G401 (cell line): ENCODE measurements around the gene PPP2R2C. TPM values are rescaled to one million over a fixed set of nuclear protein-coding genes. Genes with fewer than 3 reads are reported as not detected.

Experiments used
- DNase-seq: peaks from one replicate; pipeline ENCODE4 v3.0.0-alpha.2; 2015; ENCODE audit warnings: low spot score
- in situ Hi-C: cut with HindIII; loops from 2 replicates; pipeline ENCODE4 v1.10.0; 2016; ENCODE audit warnings: low sequenced_read_pairs, mixed read lengths
- total RNA-seq: library from RNA; depleted of rRNA; stranded (reverse); fragments of >200 nt; shearing (Covaris generic); gene quantifications from 2 replicates; pipeline ENCODE4 v1.2.3, GENCODE V29; 2014; rRNA removed

Gene PPP2R2C
- 0.55 and 3.3 TPM in 2 replicates for total RNA-seq

DNA sequence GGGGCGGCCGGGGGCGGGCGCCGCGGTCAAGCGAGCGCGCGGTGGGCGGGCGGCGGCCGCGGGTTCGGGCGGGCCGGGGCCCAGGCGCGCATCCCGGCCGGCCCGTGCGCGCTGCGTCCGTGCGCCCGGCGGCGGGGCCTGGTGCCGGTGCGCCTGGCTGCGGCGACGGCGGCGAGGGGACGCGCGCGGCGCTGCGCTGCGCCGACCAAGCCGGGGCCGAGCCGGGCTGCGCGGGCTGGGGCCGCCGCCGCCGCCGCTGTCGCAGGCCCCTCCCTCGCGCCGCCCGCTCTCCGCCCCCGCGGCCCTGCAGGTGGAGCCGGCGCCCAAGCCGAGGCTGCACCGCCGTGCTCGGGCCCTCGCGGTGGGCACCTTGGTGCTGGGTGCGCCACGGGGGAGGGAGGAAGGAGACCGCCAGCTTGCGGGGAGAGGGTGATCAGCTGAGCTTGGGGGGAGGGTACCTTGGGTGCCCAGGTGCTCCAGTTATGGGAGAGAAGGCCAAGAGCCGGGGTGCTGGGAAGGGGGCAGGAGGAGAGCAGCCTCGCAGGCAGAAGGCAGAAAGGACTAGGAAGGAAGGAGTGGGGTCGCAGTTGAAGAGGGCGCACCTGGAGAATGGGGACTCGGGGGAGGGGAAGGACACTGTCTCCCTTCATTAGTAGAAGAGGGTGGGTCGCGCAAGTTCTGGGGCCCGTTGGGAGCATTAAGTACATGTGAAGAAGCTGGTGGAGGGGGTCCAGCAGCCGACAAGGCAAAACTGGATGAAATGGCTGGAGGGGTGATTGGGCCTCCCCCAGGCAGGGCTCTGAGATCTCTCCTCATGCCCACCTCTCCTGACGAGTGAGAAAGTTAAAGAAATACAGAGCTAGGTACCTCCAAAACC lies at the start of gene PPP2R2C:
Gene PPP2R2C (minus strand): TSS at position 228 of the 877 bp plus-strand sequence. CDS start 385 bp downstream, outside the sequence.
- DNase-seq, result peak; percentile 52
- in situ Hi-C loops, result no loop called here

DNA sequence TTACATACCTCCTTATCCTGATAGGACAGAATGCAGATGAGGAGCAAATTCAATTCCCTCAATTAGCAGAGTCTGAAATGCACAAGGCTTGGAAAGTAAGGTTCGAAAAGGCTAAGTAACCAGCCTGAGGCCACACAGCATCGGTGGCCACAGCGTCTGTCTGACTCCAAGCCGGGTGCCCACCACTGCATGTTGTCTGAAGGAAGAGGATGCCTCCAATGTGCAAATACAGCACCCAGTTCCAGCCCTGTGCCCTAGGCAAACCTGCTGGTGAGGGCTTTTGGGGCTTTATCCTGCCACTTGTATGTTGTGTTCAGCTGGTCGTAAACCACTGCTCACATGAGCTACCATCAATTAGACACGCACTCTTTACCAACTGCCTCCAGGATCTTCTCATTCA lies 48.6 kb upstream of the PPP2R2C start:
- in situ Hi-C loops, result no loop called here

DNA sequence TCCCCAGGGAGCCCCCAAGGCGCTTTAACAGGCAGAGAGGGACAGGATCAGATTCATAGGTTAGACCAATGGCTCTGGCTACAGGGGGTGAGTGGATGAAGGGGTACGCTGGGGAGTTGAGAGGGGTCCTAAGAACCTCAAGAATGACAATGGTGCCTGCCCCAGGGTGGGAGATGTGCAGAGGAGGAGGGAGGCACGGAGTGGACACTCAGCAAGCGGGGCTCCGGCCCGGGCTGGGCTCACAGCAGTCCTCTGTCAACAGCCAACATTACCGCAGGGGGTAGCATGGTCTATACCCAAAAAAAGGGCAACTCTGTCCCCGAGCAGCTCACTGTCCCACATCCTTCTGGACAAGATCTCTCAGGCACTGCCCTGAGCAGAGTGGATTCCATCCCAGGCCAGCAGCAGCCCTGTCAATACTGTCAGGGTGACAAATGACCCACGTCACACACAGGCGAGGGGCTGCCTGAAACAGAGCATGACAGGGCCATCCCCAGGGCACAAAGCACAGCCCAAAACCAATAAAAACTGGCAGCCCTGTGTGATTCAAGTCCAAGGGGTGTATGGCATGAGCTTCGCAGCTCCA lies 47.7 kb upstream of the PPP2R2C start:
- no peak for DNase-seq
- in situ Hi-C loops, result no loop called here

More for the DNA sequence above, 48.6 kb upstream of the PPP2R2C start:
- no peak for DNase-seq

DNA sequence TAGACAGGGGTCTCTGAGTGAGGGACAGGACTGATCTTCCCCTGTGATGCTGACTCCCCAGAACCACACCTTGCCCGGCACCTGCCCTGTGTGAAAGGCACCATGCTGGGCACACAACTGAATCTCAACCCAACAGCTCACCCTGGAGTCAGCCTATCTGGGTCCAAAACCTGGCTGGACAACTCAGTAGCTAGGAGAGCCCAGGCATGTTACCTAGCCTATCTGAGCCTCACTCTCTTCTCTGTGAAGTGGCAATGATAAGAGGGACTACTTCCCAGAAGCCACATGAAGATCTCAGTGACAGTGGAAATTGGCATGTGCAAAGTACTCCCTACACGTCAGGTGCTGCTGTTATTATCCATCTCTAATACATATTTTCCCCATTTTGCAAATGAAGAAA lies 44.8 kb upstream of the PPP2R2C start:
- no peak for DNase-seq
- in situ Hi-C loops, result no loop called here

DNA sequence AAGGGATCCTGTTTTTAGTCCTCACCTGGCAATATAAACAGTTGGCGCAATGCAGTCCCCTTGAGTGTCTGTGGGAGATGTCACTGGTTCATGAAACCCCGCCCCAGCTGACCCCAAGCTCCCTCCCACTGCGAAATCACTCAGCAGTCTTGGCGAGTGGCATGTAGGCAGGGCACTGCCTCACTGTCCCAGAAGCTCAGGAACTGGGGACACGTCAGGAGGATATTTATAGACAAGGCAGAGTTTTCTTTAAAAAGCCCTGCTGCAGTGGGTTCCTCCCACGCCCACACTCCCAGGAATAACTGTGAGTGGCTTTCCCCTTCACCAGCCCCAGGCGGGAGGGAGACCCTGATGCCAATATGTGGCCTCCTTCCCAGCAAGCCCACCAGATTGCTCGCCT lies 44.3 kb upstream of the PPP2R2C start:
- DNase-seq, result no peak
- in situ Hi-C loops, result no loop called here

DNA sequence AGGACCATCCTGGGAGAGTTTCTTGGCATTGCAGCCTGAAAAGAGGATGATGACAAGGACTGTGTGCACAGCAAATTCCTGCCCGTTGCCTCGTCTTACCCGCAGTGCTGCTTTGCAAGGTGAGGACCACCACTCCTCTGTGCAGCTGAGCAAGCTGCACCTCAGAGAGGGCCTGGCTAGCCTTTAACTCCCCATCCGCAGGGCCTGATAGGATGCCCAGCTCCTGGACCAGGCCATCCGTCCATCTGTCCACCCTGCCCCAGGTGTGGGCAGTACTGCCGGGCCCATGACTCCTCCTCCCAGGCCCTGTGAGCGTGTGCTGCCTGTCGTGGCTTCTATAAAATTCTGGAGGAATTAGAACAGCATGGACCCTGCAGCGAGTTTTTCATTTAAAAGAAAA lies 43.9 kb upstream of the PPP2R2C start:
- DNase-seq, result no peak

DNA sequence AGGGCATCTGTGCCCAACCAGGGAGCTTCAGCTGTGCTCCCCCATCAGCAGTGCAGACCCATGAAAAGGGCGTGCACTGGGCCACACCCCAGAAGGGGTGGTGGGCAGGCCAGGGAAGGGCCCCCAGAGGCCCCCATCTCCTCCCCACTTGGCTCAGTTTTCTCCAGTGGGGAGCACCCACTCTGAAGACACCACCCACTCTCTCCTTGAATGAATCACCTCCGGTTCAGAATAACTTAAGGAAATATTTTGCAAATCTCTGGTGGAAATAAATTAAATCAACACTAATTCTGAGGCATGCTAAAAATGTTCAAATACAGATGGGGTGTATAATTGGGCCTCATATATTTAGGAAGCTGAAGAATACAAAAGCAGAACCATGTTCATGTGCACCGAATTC lies 41.3 kb upstream of the PPP2R2C start:
- no peak for DNase-seq
- in situ Hi-C loops, result no loop called here

More for the DNA sequence above, 43.9 kb upstream of the PPP2R2C start:
- in situ Hi-C loops, result no loop called here

DNA sequence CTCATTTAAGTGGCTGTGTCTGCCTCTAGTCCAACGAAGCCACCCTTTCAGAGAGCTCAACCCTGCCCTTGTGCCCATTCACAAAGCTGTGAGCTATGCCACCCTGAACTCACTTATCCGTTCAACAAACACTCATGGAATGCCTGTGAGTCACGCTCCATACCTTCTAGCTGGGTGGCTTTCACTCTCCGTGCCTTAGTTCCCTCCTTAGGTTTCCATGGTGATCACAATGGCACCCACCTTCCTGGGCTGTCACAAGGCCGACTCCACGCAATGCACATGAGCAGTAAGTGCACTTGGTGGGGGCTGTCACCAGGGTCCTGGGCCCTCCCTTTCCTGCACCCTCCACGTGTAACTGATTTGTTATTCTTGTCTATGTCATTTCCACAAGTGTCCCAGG lies 37.2 kb upstream of the PPP2R2C start:
- in situ Hi-C loops, result no loop called here
- DNase-seq, result no peak

DNA sequence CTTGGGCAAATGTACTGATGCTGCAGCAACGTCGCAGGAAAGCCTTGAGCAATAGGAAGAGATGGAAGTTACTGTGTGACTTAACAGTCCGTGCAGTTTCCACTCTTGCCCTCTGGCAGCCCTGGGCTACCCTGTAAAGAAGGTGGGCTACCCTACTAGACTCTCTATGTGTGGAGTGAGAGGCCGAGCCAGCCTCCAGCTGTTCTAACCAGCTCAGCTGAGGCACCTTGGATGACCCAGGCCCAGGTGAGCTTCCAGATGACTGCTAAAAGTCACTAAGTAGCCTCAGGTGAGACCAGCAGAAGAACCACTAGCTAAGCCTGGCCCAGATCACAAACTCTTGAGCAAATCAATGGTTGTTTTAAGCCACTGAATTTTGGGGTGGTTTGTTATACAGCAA lies 34.9 kb upstream of the PPP2R2C start:
- no peak for DNase-seq
- in situ Hi-C loops, result no loop called here

DNA sequence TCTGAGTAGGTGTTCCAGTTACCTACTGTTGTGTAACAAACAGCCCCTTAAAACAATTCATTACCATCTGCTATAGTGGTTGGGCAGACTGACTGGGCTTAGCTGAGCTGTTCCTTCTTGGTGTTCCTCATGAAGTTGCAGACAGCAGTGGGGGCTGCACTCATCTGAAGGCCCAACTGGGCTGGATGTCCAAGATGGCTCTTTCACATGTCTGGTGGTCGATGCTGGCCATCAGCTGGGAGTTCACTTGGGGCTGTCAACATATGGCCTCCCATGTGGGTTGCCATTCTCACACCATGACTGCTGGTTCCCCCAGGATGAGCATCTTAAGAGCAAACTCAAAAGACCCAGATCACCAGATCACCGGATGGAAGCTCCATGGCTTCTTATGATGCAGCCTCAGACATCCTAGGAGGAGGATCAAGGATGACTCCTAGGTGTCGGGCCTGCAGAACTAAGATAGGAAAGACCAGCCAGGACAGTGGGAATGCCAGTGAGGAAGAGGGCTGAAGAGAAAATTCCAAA lies 34.3 kb upstream of the PPP2R2C start:
- in situ Hi-C loops, result no loop called here
- no peak for DNase-seq

DNA sequence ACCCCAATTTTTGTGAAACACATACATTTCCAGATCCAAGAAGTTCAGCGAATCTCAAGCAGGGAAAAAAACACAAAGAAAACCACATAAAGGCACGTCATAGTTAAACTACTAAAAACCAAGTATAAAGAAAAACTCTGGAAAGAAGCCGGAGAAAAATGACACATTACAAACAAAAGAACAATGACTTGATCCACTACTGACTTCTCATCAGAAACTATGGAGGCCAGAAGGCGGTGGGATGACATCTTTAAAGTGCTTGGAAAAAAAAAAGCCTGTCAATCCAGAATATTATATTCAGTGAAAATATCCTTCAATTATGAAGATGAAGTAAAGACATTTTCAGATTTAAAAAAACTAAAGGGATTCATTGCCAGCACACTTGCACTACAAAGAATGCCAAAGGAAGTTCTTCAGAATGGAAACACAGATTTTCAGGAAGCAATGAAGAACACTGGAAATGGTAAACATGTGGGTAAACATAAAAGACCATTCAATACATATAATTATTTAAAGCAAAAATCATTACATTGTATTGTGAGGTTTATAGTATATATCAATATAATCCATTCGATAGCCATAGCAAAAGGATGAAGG lies 32.6 kb upstream of the PPP2R2C start:
- DNase-seq, result no peak
- in situ Hi-C loops, result no loop called here

DNA sequence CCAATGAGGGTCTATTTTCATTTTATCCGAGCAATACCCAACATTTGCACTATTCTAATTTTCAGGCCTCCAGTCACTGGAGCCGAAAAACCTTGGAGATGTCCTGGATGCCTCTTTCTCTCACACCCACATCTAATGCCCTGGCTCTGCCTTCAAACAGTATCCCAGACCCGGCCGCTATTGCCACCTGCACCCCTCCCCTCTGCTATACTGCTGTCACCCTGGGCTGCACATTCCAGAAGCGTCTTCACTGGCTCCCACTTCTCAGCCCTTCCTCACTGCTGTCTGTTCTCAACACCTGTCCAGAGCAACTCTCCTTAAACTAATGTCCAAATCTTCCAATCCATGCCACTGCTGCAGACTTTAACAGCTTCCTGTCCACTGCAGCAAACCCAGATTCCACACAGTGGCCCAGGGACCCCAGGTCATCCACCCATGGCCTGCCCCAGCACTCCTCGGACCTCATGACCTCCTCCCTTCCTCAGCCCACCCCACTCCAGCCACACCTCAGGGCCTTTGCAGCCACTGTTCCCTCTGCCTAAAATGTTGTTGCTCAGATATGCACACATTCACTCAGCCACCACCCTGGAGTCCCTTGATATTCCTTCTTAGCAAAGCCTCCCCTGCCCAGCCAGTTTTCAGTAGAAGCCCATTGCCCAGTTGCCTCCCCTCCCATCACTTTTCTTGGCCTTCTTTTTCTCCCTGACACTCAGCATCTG lies 30.5 kb upstream of the PPP2R2C start:
- in situ Hi-C loops, result no loop called here
- no peak for DNase-seq

DNA sequence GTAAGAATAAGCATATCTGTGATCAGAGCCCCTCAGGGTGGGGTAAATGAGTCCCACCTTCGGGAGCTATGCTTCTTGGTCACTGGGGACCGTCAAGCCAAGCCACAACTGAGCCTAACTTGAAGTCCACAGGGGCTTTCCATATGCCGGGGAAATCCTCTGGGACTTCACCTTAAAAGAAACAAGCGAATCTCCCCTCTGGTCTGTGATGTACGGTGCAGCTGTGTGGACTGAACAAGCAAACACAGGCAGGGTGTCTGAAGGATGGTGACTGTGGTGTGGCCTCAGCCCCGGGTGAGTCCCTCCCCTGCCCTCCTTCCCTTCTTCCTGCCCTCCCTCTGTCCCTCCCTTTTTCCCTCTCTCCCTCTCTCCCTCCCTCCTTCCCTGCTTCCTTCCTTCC lies 29.7 kb upstream of the PPP2R2C start:
- no peak for DNase-seq
- in situ Hi-C loops, result no loop called here

DNA sequence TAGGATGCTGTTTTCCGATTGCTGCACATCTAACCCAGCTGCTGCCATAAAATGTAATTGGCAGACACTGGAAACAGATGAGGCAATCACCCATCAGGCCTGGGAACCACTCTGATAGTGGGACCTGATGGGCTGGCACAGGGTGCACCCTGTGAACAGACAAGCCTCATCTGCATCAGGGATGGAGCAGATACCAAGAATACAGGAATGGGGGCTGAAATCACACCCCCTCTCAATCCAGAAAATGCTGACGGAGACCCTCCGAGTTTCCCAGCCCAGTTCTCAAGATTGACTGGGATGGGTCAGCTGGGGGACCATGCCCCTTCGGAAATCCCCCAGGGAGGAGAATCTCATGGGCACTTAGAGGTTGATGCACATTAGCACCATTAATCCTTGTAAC lies 28.8 kb upstream of the PPP2R2C start:
- in situ Hi-C loops, result no loop called here
- DNase-seq, result no peak

DNA sequence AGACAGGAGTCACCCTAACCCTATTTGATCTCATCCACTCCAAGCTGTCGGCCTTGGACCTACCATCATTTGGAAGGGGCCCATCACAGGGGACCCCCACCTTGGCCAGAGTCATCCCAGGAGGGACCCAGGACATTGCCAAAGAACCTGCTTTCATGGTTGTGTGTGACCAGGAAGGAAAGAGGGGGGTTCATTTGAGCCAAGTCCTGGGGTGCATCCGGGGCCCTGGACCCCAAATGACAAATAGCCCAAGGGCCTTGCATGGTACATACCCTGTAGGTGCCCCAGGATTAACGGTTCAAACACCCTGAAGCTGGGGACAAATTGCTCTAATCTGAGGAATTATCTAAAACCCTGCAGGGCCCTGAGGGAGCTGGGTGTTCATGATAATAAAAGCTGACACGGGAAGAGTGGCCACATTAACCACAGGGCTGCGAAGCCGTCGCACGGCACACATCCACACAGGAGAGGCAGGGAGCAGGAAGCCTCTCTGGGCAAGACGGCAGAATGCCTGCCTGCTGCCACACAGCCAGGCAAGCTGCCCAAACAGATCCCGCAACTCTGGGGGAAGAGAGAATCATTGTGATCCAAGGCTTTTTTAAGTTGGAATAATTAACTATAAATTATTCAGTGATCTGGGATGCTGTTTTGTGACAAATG lies 28.2 kb upstream of the PPP2R2C start:
- in situ Hi-C loops, result no loop called here
- no peak for DNase-seq

DNA sequence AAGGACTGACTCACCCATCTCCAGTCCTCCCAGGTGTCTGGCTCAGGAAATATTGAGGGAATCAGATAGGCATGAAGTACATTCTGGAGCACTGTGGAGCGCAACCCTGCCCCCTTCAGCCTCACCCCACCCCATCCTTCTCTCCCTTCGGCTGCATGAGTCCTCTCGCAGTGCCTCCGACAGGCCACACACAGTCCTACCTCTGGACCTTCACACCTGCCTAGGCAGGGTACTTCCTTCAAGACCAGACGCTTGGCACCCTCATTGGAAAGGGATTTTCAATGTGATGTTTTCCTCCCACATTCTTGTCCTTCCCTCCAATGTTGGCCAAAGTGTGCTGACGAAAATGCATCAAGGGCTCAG lies 26.8 kb upstream of the PPP2R2C start:
- DNase-seq, result no peak
- in situ Hi-C loops, result no loop called here

DNA sequence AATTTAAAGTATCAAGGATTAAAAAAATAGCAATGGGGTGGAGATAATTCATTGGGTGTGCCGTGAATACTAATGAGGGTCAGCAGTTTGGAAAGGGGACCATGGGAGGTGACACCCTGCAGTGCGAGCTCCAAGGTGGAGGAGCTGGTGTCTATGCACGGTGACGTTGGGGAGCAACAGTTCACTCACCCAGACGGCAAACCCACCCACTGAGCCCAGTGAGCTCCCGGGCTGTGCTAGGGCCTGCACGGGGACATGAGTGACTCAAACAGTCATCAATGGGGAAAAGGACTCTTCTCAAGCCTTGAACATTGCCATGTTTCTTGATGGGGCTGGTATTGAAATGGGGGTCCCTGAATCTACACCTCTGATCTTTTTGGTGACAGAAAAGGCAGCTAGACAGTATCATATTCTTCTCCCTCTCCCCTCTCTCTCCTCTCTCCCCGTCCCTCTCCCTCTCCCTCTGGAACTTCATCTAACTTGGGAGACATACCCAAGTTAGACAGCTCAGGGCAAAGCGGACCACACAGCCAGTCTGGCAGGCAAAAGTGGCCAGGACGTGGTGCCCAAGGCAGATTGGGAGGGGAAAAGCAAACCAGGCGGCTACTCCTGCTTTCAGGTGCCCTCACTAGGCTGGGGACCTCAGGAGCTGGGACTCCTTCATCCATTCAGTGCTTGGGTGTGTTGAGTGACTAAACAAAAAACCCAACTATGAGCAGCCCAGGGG lies 26.3 kb upstream of the PPP2R2C start:
- DNase-seq, result no peak
- in situ Hi-C loops, result no loop called here

DNA sequence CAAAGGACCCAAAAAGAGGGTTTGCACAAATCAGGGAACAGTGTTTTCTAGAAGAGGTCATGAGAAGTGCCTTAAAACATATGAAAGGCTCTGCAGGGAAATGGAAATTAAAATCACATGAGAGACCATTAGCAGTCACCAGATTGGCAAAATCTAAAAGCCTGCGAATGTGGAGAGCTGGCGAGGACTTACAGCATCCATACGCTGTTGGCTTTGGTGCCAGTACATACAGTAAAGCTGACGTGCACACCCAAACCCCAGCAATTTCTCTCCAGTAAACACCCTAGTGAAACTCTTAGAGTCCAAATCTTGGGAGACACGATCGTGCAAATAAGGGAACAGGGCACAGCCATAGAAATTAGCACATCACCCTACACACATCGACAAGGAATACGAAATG lies 25.4 kb upstream of the PPP2R2C start:
- no peak for DNase-seq

DNA sequence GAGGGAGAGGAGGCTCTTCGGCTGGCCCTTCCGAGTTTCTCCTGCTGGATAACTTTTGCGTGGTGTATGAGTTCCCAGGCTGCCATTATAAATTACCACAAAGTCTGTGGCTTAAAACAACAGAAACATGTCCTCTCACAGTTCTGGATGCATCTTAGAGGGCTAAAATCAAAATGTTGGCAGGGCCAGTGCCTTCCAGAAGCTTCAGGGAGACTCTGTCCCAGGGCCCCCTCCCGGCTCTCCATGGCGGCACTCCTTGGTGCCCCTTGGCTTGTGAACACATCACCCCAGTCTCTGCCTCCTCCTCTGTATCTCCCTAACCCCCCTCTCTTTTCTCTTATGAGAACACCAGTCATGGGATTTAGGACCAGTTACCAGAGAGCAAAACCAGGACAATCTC lies 23.3 kb upstream of the PPP2R2C start:
- in situ Hi-C loops, result no loop called here
- DNase-seq, result no peak

More for the DNA sequence above, 25.4 kb upstream of the PPP2R2C start:
- in situ Hi-C loops, result no loop called here
